Left ventricle myocardium inferior (tissue), 1 donor: ENCODE measurements around the gene RNF125. TPM values are rescaled to one million over a fixed set of nuclear protein-coding genes. Genes with fewer than 3 reads are reported as not detected.
A peak's percentile ranks its signal among the peaks of the same experiment; 100 is the strongest.
"Not testable (repeated sequence)": the region's sequence is repeated elsewhere in the genome, so short reads cannot be mapped to it uniquely, and the experiment has no call there.

Experiments
- DNase-seq: peaks from one replicate; pipeline ENCODE4 v3.0.0-alpha.2; 2020
- H3K27ac ChIP-seq: fragments of 200-600 bp; replicated peaks from 2 replicates; pipeline ENCODE4 v1.8.0; 2021
- H3K27me3 ChIP-seq: fragments of 200-600 bp; 2 replicates; pipeline ENCODE4 v1.8.0; 2021; ENCODE audit warnings: low read depth
- H3K36me3 ChIP-seq: fragments of 200-600 bp; 2 replicates; pipeline ENCODE4 v1.8.0; 2021
- H3K4me1 ChIP-seq: fragments of 200-600 bp; 2 replicates; pipeline ENCODE4 v1.8.0; 2021
- H3K4me3 ChIP-seq: fragments of 200-600 bp; 2 replicates; pipeline ENCODE4 v1.8.0; 2021; ENCODE audit warnings: mild to moderate bottlenecking, moderate library complexity
- H3K9me3 ChIP-seq: fragments of 200-600 bp; replicated peaks from 2 replicates; pipeline ENCODE4 v1.8.0; 2021
- CTCF ChIP-seq: fragments of 200-600 bp; IDR thresholded peaks from 2 replicates; pipeline ENCODE4 v1.8.0; 2021; ENCODE audit warnings: antibody characterized with exemption, mild to moderate bottlenecking, borderline replicate concordance
- intact Hi-C: fragments of 100-400 bp; cut with micrococcal nuclease; formaldehyde crosslinking; loops from one replicate; pipeline ENCODE4 v1.11.0; 2022
- total RNA-seq: library from RNA; stranded (reverse); fragmentation: NEBNext Ultra II Directional; extraction: Animal tissue kit (Norgen Biotek cat#: 25700); gene quantifications from one replicate; pipeline ENCODE4 v1.2.1, GENCODE V29; 2021
- donor health status: DM: no; HTN: yes; CAD: no; lungs with severe emphysema.

RNF125 gene
- total RNA-seq, 1 donor from 2014 or later, result 3.5 TPM

GRCh38 chr18:31990823-31991222, 27.8 kb upstream of the RNF125 start:
- peak overlapping the region; percentile 16 for H3K27ac ChIP-seq
- no peaks in the 10 kb centered on the region for H3K36me3 ChIP-seq

GRCh38 chr18:31996007-31996406, 22.6 kb upstream of the RNF125 start:
- no peaks in the 10 kb centered on the region for H3K9me3 ChIP-seq
- intact Hi-C loops, result no loop called here
- no peaks in the 10 kb centered on the region for H3K36me3 ChIP-seq
- TF ChIP-seq CTCF, result no peak
- peaks cover 18% of the 10 kb centered on the region for H3K4me1 ChIP-seq
- H3K27me3 ChIP-seq, result peaks cover 6% of the 10 kb centered on the region
- H3K4me3 ChIP-seq, result no peak overlapping the region
- no peak for DNase-seq
- no peak overlapping the region for H3K27ac ChIP-seq

More at GRCh38 chr18:31990823-31991222, 27.8 kb upstream of the RNF125 start:
- DNase-seq, result no peak
- H3K27me3 ChIP-seq, result no peaks in the 10 kb centered on the region
- intact Hi-C loops, result no loop called here
- no peak overlapping the region for H3K4me3 ChIP-seq
- peaks cover 30% of the 10 kb centered on the region for H3K4me1 ChIP-seq
- no peak for TF ChIP-seq CTCF
- no peaks in the 10 kb centered on the region for H3K9me3 ChIP-seq

GRCh38 chr18:31998880-31999412, 19.7 kb upstream of the RNF125 start:
- Histone ChIP-seq H3K4me1 (no peaks in the 10 kb centered on the region), H3K36me3 (no peaks in the 10 kb centered on the region), H3K9me3 (no peaks in the 10 kb centered on the region), H3K27ac (no peak overlapping the region), H3K4me3 (no peak overlapping the region), H3K27me3 (peaks cover 10% of the 10 kb centered on the region)
- intact Hi-C loops, result no loop called here
- no peak for DNase-seq
- TF ChIP-seq CTCF, result no peak

GRCh38 chr18:32001141-32001540, 17.5 kb upstream of the RNF125 start:
- H3K27ac ChIP-seq, H3K9me3 ChIP-seq, H3K4me3 ChIP-seq, H3K27me3 ChIP-seq, intact Hi-C loops, H3K4me1 ChIP-seq, DNase-seq, H3K36me3 ChIP-seq: not testable (repeated sequence)

GRCh38 chr18:32003822-32004221, 14.8 kb upstream of the RNF125 start:
- H3K27me3 ChIP-seq, H3K4me1 ChIP-seq, H3K4me3 ChIP-seq, DNase-seq, H3K36me3 ChIP-seq, intact Hi-C loops, H3K27ac ChIP-seq, H3K9me3 ChIP-seq: not testable (repeated sequence)

- Histone ChIP-seq H3K27ac (no peak overlapping the region), H3K27me3 (no peaks in the 10 kb centered on the region), H3K36me3 (no peaks in the 10 kb centered on the region), H3K4me3 (no peak overlapping the region), H3K9me3 (no peaks in the 10 kb centered on the region), H3K4me1 (no peaks in the 10 kb centered on the region)
- intact Hi-C loops, result no loop called here
- TF ChIP-seq CTCF, result no peak
- no peak for DNase-seq
Observed at GRCh38 chr18:32010124-32010721, 8.4 kb upstream of the RNF125 start.
